AG09319 (cell line): ENCODE data around the gene RMND5B.

Source experiments
- DNase-seq: peaks from one replicate; pipeline ENCODE4 v3.0.0-alpha.2; 2010; ENCODE audit warnings: low read depth; ENCODE audit errors: extremely low read depth
- CTCF ChIP-seq: IDR thresholded peaks from 2 replicates; pipeline ENCODE4 v1.5.1; 2011; ENCODE audit warnings: low read depth, mild to moderate bottlenecking, inconsistent platforms, low read length, moderate library complexity

The RMND5B gene

DNA sequence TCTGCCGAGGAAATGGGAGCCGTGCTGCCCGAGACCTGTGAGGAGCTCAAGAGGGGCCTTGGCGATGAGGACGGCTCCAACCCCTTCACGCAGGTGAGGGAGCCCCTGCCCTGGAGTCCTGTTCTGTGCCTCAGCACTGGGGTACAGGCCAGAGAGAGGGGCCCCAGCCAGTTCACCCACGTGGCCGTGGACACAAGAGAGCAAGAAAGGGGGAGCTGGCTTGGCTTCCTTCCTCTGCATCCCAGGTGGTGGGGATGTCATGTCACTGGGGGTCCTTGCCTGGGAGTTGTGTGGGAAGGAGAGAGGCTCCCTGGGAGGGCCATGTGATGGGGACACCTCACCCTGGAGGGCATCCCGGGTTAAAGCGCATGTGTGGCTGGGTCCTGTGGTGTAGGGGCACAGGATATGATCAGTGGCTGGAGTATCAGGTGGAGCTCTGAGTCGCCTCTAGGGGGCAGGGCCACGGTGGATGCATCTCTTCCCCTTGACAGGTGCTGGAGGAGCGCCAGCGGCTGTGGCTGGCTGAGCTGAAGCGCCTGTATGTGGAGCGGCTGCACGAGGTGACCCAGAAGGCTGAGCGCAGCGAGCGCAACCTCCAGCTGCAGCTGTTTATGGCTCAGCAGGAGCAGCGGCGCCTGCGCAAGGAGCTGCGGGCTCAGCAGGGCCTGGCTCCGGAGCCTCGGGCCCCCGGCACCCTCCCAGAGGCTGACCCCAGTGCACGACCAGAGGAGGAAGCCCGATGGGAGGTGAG, 10.0 kb upstream of the RMND5B start:
- TF ChIP-seq CTCF = peak; percentile 27
- DNase-seq = no peak

- DNase-seq = no peak
- no peak for TF ChIP-seq CTCF
These were observed 9.2 kb upstream of the RMND5B start for GRCh38 chr5:178121391-178122276.

- TF ChIP-seq CTCF = no peak
- DNase-seq = no peak
These were observed 8.5 kb upstream of the RMND5B start for GRCh38 chr5:178122346-178122745.

DNA sequence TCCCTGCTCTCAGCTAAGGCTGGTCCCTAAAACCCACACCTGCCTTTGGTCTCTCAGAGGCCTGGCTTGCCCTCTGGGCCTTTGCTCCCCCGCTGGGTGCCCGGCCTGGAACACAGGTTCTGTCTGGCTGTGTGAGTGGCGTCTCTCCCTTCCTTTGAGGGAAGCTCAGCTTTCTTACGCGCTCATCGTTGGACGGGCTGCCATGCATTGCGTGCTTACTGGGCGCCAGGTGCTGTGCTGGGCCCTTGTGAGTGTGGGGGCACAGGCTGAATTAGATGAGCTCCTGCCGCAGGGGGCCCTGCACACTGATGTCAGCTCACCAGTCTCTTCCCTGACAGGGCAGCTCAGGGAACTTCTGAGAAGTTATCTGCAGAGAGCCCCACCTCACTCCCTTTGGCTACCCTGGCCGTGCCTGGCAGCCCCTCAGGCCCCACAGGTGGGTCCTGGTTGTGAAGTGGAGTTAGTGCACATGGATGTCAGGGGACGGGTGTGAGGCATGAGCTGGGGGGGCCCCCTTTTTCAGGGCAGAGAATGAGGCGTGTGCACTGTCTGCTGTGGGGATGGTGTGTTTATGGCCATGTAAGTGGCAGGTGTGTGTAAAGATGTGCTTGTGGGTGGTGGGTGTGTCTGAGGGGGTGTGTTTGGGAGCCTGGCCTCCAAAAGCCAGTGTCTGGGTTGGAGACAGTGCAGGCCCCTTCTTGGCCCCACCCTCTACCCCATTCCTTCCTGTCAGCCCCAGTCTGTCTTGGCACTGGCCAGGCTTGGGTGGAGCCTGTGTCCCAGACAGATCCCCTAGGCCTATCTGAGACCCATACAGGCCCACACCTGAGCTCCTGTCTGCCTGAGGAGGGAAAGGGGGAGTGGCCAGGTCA, 7.5 kb upstream of the RMND5B start:
- TF ChIP-seq CTCF = no peak
- no peak for DNase-seq

DNA sequence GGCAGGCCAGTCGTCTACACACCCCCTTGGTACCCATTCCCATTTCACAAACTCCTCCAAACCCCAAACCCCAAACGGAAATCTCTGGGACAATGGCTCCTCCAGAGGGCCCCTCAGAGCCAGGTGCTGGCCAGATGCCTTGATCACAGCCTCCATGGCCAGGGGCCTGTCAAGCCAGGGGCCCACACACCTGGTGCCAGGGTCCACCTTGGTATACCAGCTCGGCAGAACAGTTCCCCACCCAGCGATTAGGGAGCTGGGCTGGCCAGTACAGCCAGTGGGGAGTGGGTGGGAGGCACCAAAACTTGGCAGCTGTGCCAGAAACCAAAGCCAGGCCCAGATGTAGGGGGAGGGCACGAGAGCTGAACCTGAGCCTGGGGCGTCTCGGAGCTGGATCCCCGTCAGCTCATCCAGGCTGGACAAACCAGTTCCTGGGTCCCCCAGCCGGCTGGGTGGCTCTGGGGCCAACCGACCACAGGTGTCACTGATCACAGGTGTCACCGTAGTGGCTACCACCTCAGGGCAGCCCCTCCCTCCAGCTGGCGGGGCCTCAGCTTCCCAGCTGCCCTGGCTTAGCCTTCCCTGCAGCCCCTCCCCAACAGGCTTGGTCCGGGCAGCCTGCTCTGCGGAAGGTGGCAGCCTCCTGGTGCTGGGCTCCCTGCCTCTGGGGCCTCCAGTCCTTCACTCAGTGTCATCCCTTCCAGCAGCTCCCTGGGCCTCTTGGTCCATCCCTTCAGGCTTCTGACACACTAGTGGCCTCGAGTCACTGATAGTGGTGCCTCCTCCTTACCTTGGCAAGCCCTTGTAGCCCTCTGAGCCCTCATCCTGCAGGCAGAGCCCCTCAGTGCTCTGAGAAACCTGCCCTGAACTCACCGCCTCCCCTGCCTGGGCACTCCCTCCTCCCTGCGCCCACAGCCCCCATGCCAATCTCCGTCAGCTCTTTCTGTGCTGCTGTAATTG, 6.6 kb upstream of the RMND5B start:
- no peak for DNase-seq
- no peak for TF ChIP-seq CTCF

DNA sequence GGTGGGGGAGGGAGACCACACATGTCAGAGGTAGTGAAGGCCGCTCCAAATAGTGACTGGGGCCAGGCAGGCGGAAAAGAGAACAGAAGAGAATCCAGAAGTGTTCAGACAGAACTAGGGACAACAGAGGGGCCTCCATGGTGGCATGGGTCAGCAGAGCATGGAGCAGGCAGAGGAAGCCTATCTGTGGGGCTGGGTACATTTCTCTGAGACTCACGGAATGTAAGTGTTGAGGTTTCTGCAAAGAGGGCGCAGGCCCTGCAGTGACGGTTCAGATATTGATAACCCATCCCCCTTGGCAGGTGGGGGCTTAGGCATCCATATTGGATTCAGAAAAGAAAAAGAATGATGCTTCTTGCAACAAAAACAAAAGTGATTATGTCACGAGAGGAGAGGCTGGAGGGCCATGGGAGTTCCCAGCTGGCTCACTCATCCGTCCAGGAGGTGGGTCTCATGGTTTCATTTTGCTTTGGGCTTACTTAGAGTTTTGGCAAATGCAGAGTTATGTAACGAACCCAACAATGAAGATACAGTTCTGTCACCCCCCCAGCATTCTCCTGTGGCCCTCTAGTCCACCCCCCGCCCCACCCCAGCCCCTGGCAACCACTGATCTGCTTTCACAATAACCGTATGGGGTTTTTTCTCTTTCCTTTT, 5.4 kb upstream of the RMND5B start:
- TF ChIP-seq CTCF = no peak
- DNase-seq = no peak
